ENCODE results near the gene FAM229A. TPM values are rescaled to one million over a fixed set of nuclear protein-coding genes. Genes with fewer than 3 reads are reported as not detected.

FAM229A gene
- total and polyA plus RNA-seq, 2 experiments from 2014 or later = 3.4 to 4.2 TPM

- Histone ChIP-seq H3K4me3 (no peak overlapping the region), H2AFZ (no peak overlapping the region), H3K4me1 (ENCODE audit: insufficient read depth) (peaks cover 8% of the 10 kb centered on the region), H3K79me2 (peaks cover 34% of the 10 kb centered on the region), H4K20me1 (ENCODE audit: insufficient read depth, poor library complexity, severe bottlenecking) (peaks cover 18% of the 10 kb centered on the region), H3K9me2 (replicated peaks; ENCODE audit: insufficient read depth) (no peaks in the 10 kb centered on the region), H3K27ac (peak overlapping the region; percentile 70), H3K4me2 (no peak overlapping the region), H3K27me3 (no peaks in the 10 kb centered on the region), H3K36me3 (replicated peaks; ENCODE audit: insufficient read depth, low read depth) (no peaks in the 10 kb centered on the region), H3K9me3 (ENCODE audit: low read depth) (no peaks in the 10 kb centered on the region)
- TF ChIP-seq CTCF (IDR thresholded peaks at IDR 0.05; ENCODE audit: poor library complexity) = no peak
- TF ChIP-seq EZH2phosphoT487 (IDR thresholded peaks at IDR 0.05; ENCODE audit: low read depth, severe bottlenecking, unreplicated experiment) = no peak
- TF ChIP-seq EZH2 (IDR thresholded peaks at IDR 0.05; ENCODE audit: borderline replicate concordance) = no peak
- 90% methylated on average over 12 of the region's 12 CpGs for WGBS (ENCODE audit: low lambda C conversion rate, missing lambda C conversion rate)
- no peak for DNase-seq (ENCODE audit: low spot score)
Measured at GRCh38 chr1:32331549-32331948, 30.7 kb downstream of the FAM229A start.

GRCh38 chr1:32330558-32331151, 31.6 kb downstream of the FAM229A start:
- Histone ChIP-seq H3K27ac (no peak overlapping the region), H3K4me2 (no peak overlapping the region), H3K79me2 (peaks cover 31% of the 10 kb centered on the region), H3K4me3 (no peak overlapping the region), H3K4me1 (ENCODE audit: insufficient read depth) (peaks cover 8% of the 10 kb centered on the region), H3K27me3 (no peaks in the 10 kb centered on the region), H3K9me2 (replicated peaks; ENCODE audit: insufficient read depth) (no peaks in the 10 kb centered on the region), H3K36me3 (replicated peaks; ENCODE audit: insufficient read depth, low read depth) (no peaks in the 10 kb centered on the region), H2AFZ (no peak overlapping the region), H3K9me3 (ENCODE audit: low read depth) (no peaks in the 10 kb centered on the region), H4K20me1 (ENCODE audit: insufficient read depth, poor library complexity, severe bottlenecking) (peaks cover 18% of the 10 kb centered on the region)
- no peak for DNase-seq (ENCODE audit: low spot score)
- TF ChIP-seq CTCF (IDR thresholded peaks at IDR 0.05; ENCODE audit: poor library complexity) = no peak
- no peak for TF ChIP-seq EZH2 (IDR thresholded peaks at IDR 0.05; ENCODE audit: borderline replicate concordance)
- no peak for TF ChIP-seq EZH2phosphoT487 (IDR thresholded peaks at IDR 0.05; ENCODE audit: low read depth, severe bottlenecking, unreplicated experiment)
- WGBS (ENCODE audit: low lambda C conversion rate, missing lambda C conversion rate) = 91% methylated on average over 12 of the region's 12 CpGs

GRCh38 chr1:32329931-32330466, 32.3 kb downstream of the FAM229A start:
- Histone ChIP-seq H3K4me3 (no peak overlapping the region), H2AFZ (no peak overlapping the region), H3K79me2 (peaks cover 24% of the 10 kb centered on the region), H4K20me1 (ENCODE audit: insufficient read depth, poor library complexity, severe bottlenecking) (peaks cover 18% of the 10 kb centered on the region), H3K4me2 (no peak overlapping the region), H3K27ac (no peak overlapping the region), H3K27me3 (no peaks in the 10 kb centered on the region), H3K36me3 (replicated peaks; ENCODE audit: insufficient read depth, low read depth) (no peaks in the 10 kb centered on the region), H3K9me3 (ENCODE audit: low read depth) (no peaks in the 10 kb centered on the region), H3K4me1 (ENCODE audit: insufficient read depth) (peaks cover 8% of the 10 kb centered on the region), H3K9me2 (replicated peaks; ENCODE audit: insufficient read depth) (no peaks in the 10 kb centered on the region)
- DNase-seq (ENCODE audit: low spot score) = no peak
- 96% methylated on average over 4 of the region's 4 CpGs for WGBS (ENCODE audit: low lambda C conversion rate, missing lambda C conversion rate)
- TF ChIP-seq EZH2 (IDR thresholded peaks at IDR 0.05; ENCODE audit: borderline replicate concordance) (no peak), EZH2phosphoT487 (IDR thresholded peaks at IDR 0.05; ENCODE audit: low read depth, severe bottlenecking, unreplicated experiment) (no peak), CTCF (IDR thresholded peaks at IDR 0.05; ENCODE audit: poor library complexity) (no peak)

All from hepatocyte (in vitro differentiated cells).